ENCODE results near the gene AHCYL1.

GRCh38 chr1:109963864-109964263, 20.7 kb upstream of the AHCYL1 start:
- TF ChIP-seq CTCF (IDR thresholded peaks at IDR 0.05) (no peak), POLR2A (IDR thresholded peaks at IDR 0.05) (no peak)
